Large intestine (tissue), 12 donors: ENCODE measurements around the gene WDR89. TPM values are rescaled to one million over a fixed set of nuclear protein-coding genes. Genes with fewer than 3 reads are reported as not detected.

Experiments used
- DNase-seq, 2 donors: peaks; one replicate each; pipeline versions ENCODE4 v3.0.0 to v3.0.0-alpha.2; 2013
- H3K27ac ChIP-seq: one replicate; pipeline ENCODE4 v1.5.1; 2013; ENCODE audit warnings: low read length
- H3K27me3 ChIP-seq: 2 replicates; pipeline ENCODE4 v1.6.1; 2013; ENCODE audit warnings: low read length; ENCODE audit not compliant: control insufficient read depth, insufficient read depth
- H3K36me3 ChIP-seq: 2 replicates; pipeline ENCODE4 v1.6.1; 2013; ENCODE audit warnings: low read length; ENCODE audit not compliant: control insufficient read depth, insufficient read depth
- H3K4me1 ChIP-seq: one replicate; pipeline ENCODE4 v1.6.1; 2013; ENCODE audit warnings: low read length; ENCODE audit not compliant: control insufficient read depth, insufficient read depth
- H3K4me3 ChIP-seq: one replicate; pipeline ENCODE4 v1.5.1; 2013; ENCODE audit warnings: low read length
- H3K9me3 ChIP-seq: one replicate; pipeline ENCODE4 v1.6.1; 2013; ENCODE audit warnings: mild to moderate bottlenecking, low read depth, low read length, moderate library complexity; ENCODE audit not compliant: control insufficient read depth
- whole genome bisulfite sequencing: methylation state at CpG from one replicate; pipeline ENCODE4 v1.1.5; 2013; ENCODE audit warnings: low lambda C conversion rate; ENCODE audit not compliant: insufficient coverage; 5-methylcytosine and 5-hydroxymethylcytosine counted together
- long read RNA-seq, 11 donors: transcript quantifications; one replicate each; lab custom pipeline, GENCODE V29; 2026
- polyA plus RNA-seq: library from polyadenylated mRNA; unstranded; fragments of 120-200 nt; gene quantifications from one replicate; pipeline ENCODE4 v1.2.1, GENCODE V29; 2013

WDR89 gene
- polyA plus RNA-seq: 13.0 TPM
- long read RNA-seq, donor 1, transcript WDR89-204 (1 exons, 2,935 nt): major isoform, 5 of 5 reads
- long read RNA-seq, donor 1, partial matches to known transcripts: 0 of 5 reads
- long read RNA-seq, donor 1, other reads (novel, unspliced or antisense): 0 of 5 reads
- long read RNA-seq, donor 2, transcript WDR89-204 (1 exons, 2,935 nt): major isoform, 10 of 16 reads
- long read RNA-seq, donor 2, partial matches to known transcripts: 0 of 16 reads
- long read RNA-seq, donor 2, other reads (novel, unspliced or antisense): 5 of 16 reads
- long read RNA-seq, donor 3: 0 reads
- long read RNA-seq, donor 4: 0 reads
- long read RNA-seq, donor 5, partial matches to known transcripts: 0 of 3 reads
- long read RNA-seq, donor 5, other reads (novel, unspliced or antisense): 0 of 3 reads
- long read RNA-seq, donor 6, transcript WDR89-204 (1 exons, 2,935 nt): major isoform, 6 of 12 reads
- long read RNA-seq, donor 6, partial matches to known transcripts: 0 of 12 reads
- long read RNA-seq, donor 6, other reads (novel, unspliced or antisense): 5 of 12 reads
- long read RNA-seq, donor 7, partial matches to known transcripts: 0 of 3 reads
- long read RNA-seq, donor 7, other reads (novel, unspliced or antisense): 0 of 3 reads
- long read RNA-seq, donor 8, transcript WDR89-204 (1 exons, 2,935 nt): major isoform, 5 of 22 reads
- long read RNA-seq, donor 8, partial matches to known transcripts: 16 of 22 reads
- long read RNA-seq, donor 8, other reads (novel, unspliced or antisense): 0 of 22 reads
- long read RNA-seq, donor 9, transcript WDR89-204 (1 exons, 2,935 nt): major isoform, 12 of 19 reads
- long read RNA-seq, donor 9, partial matches to known transcripts: 0 of 19 reads
- long read RNA-seq, donor 9, other reads (novel, unspliced or antisense): 5 of 19 reads
- long read RNA-seq, donor 10, partial matches to known transcripts: 0 of 4 reads
- long read RNA-seq, donor 10, other reads (novel, unspliced or antisense): 0 of 4 reads
- long read RNA-seq, donor 11, transcript WDR89-204 (1 exons, 2,935 nt): major isoform, 6 of 6 reads
- long read RNA-seq, donor 11, partial matches to known transcripts: 0 of 6 reads
- long read RNA-seq, donor 11, other reads (novel, unspliced or antisense): 0 of 6 reads

GRCh38 chr14:63641473-63642228, at the start of gene WDR89:
Gene WDR89, minus strand, starts transcription at chr14:63641871. Its CDS starts 41,929 bp downstream, at chr14:63599942.
- no peaks in the 10 kb centered on the region for H3K36me3 ChIP-seq
- no peaks in the 10 kb centered on the region for H3K27me3 ChIP-seq
- H3K9me3 ChIP-seq: no peaks in the 10 kb centered on the region
- peak; percentile 99 to 100 for DNase-seq
- peak within 1 kb of the TSS; percentile 94 for H3K27ac ChIP-seq
- WGBS: no CpG with 5 or more reads among the region's 60 CpGs
- H3K4me1 ChIP-seq: no peaks in the 10 kb centered on the region
- H3K4me3 ChIP-seq: peak within 1 kb of the TSS; percentile 70

GRCh38 chr14:63689132-63689531, 47.5 kb upstream of the WDR89 start:
- no peak for DNase-seq
- no peaks in the 10 kb centered on the region for H3K27me3 ChIP-seq
- WGBS: no CpG with 5 or more reads among the region's 3 CpGs
- no peaks in the 10 kb centered on the region for H3K36me3 ChIP-seq
- H3K27ac ChIP-seq: no peak overlapping the region
- H3K4me3 ChIP-seq: no peak overlapping the region
- no peaks in the 10 kb centered on the region for H3K4me1 ChIP-seq
- H3K9me3 ChIP-seq: no peaks in the 10 kb centered on the region

GRCh38 chr14:63686926-63687325, 45.3 kb upstream of the WDR89 start:
- H3K36me3 ChIP-seq: peaks cover 2% of the 10 kb centered on the region
- no peak for DNase-seq
- no peak overlapping the region for H3K27ac ChIP-seq
- H3K4me3 ChIP-seq: no peak overlapping the region
- no peaks in the 10 kb centered on the region for H3K27me3 ChIP-seq
- H3K4me1 ChIP-seq: no peaks in the 10 kb centered on the region
- H3K9me3 ChIP-seq: no peaks in the 10 kb centered on the region

- H3K27me3 ChIP-seq: no peaks in the 10 kb centered on the region
- H3K4me1 ChIP-seq: no peaks in the 10 kb centered on the region
- no peak for DNase-seq
- WGBS: no CpG with 5 or more reads among the region's 1 CpG
- no peak overlapping the region for H3K27ac ChIP-seq
- H3K4me3 ChIP-seq: no peak overlapping the region
- H3K9me3 ChIP-seq: no peaks in the 10 kb centered on the region
- peaks cover 2% of the 10 kb centered on the region for H3K36me3 ChIP-seq
Observed at GRCh38 chr14:63685401-63685800, 43.7 kb upstream of the WDR89 start.

GRCh38 chr14:63682727-63683593, 41.3 kb upstream of the WDR89 start:
- no peak overlapping the region for H3K27ac ChIP-seq
- H3K36me3 ChIP-seq: peaks cover 2% of the 10 kb centered on the region
- DNase-seq: no peak
- no peak overlapping the region for H3K4me3 ChIP-seq
- H3K27me3 ChIP-seq: no peaks in the 10 kb centered on the region
- WGBS: 83% methylated on average over 2 of the region's 9 CpGs
- H3K4me1 ChIP-seq: no peaks in the 10 kb centered on the region
- H3K9me3 ChIP-seq: no peaks in the 10 kb centered on the region

GRCh38 chr14:63678536-63678935, 36.9 kb upstream of the WDR89 start:
- no peaks in the 10 kb centered on the region for H3K4me1 ChIP-seq
- peaks cover 2% of the 10 kb centered on the region for H3K36me3 ChIP-seq
- H3K4me3 ChIP-seq: no peak overlapping the region
- 100% methylated on average over 1 of the region's 1 CpG for WGBS
- peak overlapping the region; percentile 17 for H3K27ac ChIP-seq
- no peak for DNase-seq
- H3K27me3 ChIP-seq: no peaks in the 10 kb centered on the region
- H3K9me3 ChIP-seq: no peaks in the 10 kb centered on the region

GRCh38 chr14:63677891-63678379, 36.3 kb upstream of the WDR89 start:
- no peaks in the 10 kb centered on the region for H3K4me1 ChIP-seq
- peak overlapping the region; percentile 17 for H3K27ac ChIP-seq
- WGBS: 0% methylated on average over 1 of the region's 3 CpGs
- peak; percentile 66 to 90 for DNase-seq
- H3K9me3 ChIP-seq: no peaks in the 10 kb centered on the region
- no peaks in the 10 kb centered on the region for H3K27me3 ChIP-seq
- H3K36me3 ChIP-seq: peaks cover 2% of the 10 kb centered on the region
- no peak overlapping the region for H3K4me3 ChIP-seq

- Histone ChIP-seq H3K4me3 (no peak overlapping the region), H3K9me3 (no peaks in the 10 kb centered on the region), H3K36me3 (no peaks in the 10 kb centered on the region), H3K27me3 (no peaks in the 10 kb centered on the region), H3K4me1 (no peaks in the 10 kb centered on the region), H3K27ac (no peak overlapping the region)
- DNase-seq: no peak
- WGBS: no CpG with 5 or more reads among the region's 3 CpGs
Observed at GRCh38 chr14:63676615-63677014, 34.9 kb upstream of the WDR89 start.

GRCh38 chr14:63673886-63674497, 32.3 kb upstream of the WDR89 start:
- Histone ChIP-seq H3K4me1 (no peaks in the 10 kb centered on the region), H3K36me3 (no peaks in the 10 kb centered on the region), H3K27ac (no peak overlapping the region), H3K27me3 (no peaks in the 10 kb centered on the region), H3K4me3 (no peak overlapping the region), H3K9me3 (no peaks in the 10 kb centered on the region)
- 63% methylated on average over 2 of the region's 7 CpGs for WGBS
- no peak for DNase-seq
